ENCODE measurements around the gene PDSS2.

PDSS2 gene

GRCh38 chr6:107340881-107341280, 118.5 kb downstream of the PDSS2 start:
- Histone ChIP-seq H3K9me3 (ENCODE audit: control extremely low read depth in 1 of 5, control insufficient read depth in 4 of 5, insufficient read depth in 2 of 5, low read depth in 1 of 5, low read length in 4 of 5) (no peaks in the 10 kb centered on the region), H3K27ac (ENCODE audit: insufficient read depth in 1 of 2, low read depth in 1 of 2, low read length in 2 of 2, poor library complexity in 1 of 2, severe bottlenecking in 2 of 2) (no peak overlapping the region), H3K36me3 (ENCODE audit: control insufficient read depth in 4 of 4, insufficient read depth in 4 of 4, low read length in 3 of 4) (no peaks in the 10 kb centered on the region), H3K4me1 (ENCODE audit: control extremely low read depth in 1 of 4, control insufficient read depth in 4 of 4, insufficient read depth in 4 of 4, low read length in 3 of 4) (peaks cover 0 to 15% (median 5%) of the 10 kb centered on the region in 4 experiments), H3K27me3 (replicated peaks in 2 of 5; ENCODE audit: control insufficient read depth in 4 of 5, insufficient read depth in 5 of 5, low read length in 4 of 5) (no peaks in the 10 kb centered on the region), H3K4me3 (ENCODE audit: control insufficient read depth in 1 of 7, extremely low read depth in 1 of 7, insufficient read depth in 4 of 7, low read depth in 2 of 7, low read length in 6 of 7) (no peak overlapping the region)
- POLR2A ChIA-PET = no interaction called here
- WGBS (ENCODE audit: insufficient coverage) = 100% methylated on average over 1 of the region's 1 CpG
- CTCF ChIA-PET = interaction anchor here (1.0 to 1.1 kb wide), 3 partner anchors 13 to 23 kb away, joined by 3 to 4 read pairs (median 4); no protein-coding TSS in a partner anchor
- DNase-seq = no peak

- Histone ChIP-seq H3K27me3 (replicated peaks in 2 of 5; ENCODE audit: control insufficient read depth in 4 of 5, insufficient read depth in 5 of 5, low read length in 4 of 5) (no peaks in the 10 kb centered on the region), H3K4me1 (ENCODE audit: control extremely low read depth in 1 of 4, control insufficient read depth in 4 of 4, insufficient read depth in 4 of 4, low read length in 3 of 4) (no peaks in the 10 kb centered on the region), H3K36me3 (ENCODE audit: control insufficient read depth in 4 of 4, insufficient read depth in 4 of 4, low read length in 3 of 4) (peaks cover 0 to 2% (median 0%) of the 10 kb centered on the region in 4 experiments), H3K9me3 (ENCODE audit: control extremely low read depth in 1 of 5, control insufficient read depth in 4 of 5, insufficient read depth in 2 of 5, low read depth in 1 of 5, low read length in 4 of 5) (no peaks in the 10 kb centered on the region), H3K4me3 (ENCODE audit: control insufficient read depth in 1 of 7, extremely low read depth in 1 of 7, insufficient read depth in 4 of 7, low read depth in 2 of 7, low read length in 6 of 7) (no peak overlapping the region), H3K27ac (ENCODE audit: insufficient read depth in 1 of 2, low read depth in 1 of 2, low read length in 2 of 2, poor library complexity in 1 of 2, severe bottlenecking in 2 of 2) (no peak overlapping the region)
- ChIA-PET POLR2A (no interaction called here), CTCF (no interaction called here)
- DNase-seq = no peak
Observed at GRCh38 chr6:107337191-107337741, 122.1 kb downstream of the PDSS2 start.

GRCh38 chr6:107334026-107334425, 125.3 kb downstream of the PDSS2 start:
- Histone ChIP-seq H3K36me3 (ENCODE audit: control insufficient read depth in 4 of 4, insufficient read depth in 4 of 4, low read length in 3 of 4) (peaks cover 0 to 2% (median 0%) of the 10 kb centered on the region in 4 experiments), H3K9me3 (ENCODE audit: control extremely low read depth in 1 of 5, control insufficient read depth in 4 of 5, insufficient read depth in 2 of 5, low read depth in 1 of 5, low read length in 4 of 5) (no peaks in the 10 kb centered on the region), H3K4me3 (ENCODE audit: control insufficient read depth in 1 of 7, extremely low read depth in 1 of 7, insufficient read depth in 4 of 7, low read depth in 2 of 7, low read length in 6 of 7) (no peak overlapping the region), H3K27ac (ENCODE audit: insufficient read depth in 1 of 2, low read depth in 1 of 2, low read length in 2 of 2, poor library complexity in 1 of 2, severe bottlenecking in 2 of 2) (no peak overlapping the region), H3K27me3 (replicated peaks in 2 of 5; ENCODE audit: control insufficient read depth in 4 of 5, insufficient read depth in 5 of 5, low read length in 4 of 5) (no peaks in the 10 kb centered on the region), H3K4me1 (ENCODE audit: control extremely low read depth in 1 of 4, control insufficient read depth in 4 of 4, insufficient read depth in 4 of 4, low read length in 3 of 4) (no peaks in the 10 kb centered on the region)
- 90% methylated on average over 2 of the region's 3 CpGs for WGBS (ENCODE audit: insufficient coverage)
- DNase-seq = no peak
- ChIA-PET POLR2A (interaction anchor here (0.6 kb wide), 1 partner anchor 386 kb away, joined by 4 read pairs; no protein-coding TSS in a partner anchor), CTCF (no interaction called here)

GRCh38 chr6:107333491-107333890, 125.9 kb downstream of the PDSS2 start:
- 100% methylated on average over 1 of the region's 2 CpGs for WGBS (ENCODE audit: insufficient coverage)
- CTCF ChIA-PET = no interaction called here
- no peaks in the 10 kb centered on the region for H3K4me1 ChIP-seq (ENCODE audit: control extremely low read depth in 1 of 4, control insufficient read depth in 4 of 4, insufficient read depth in 4 of 4, low read length in 3 of 4)

GRCh38 chr6:107331409-107332386, 127.7 kb downstream of the PDSS2 start:
- ChIA-PET POLR2A (no interaction called here), CTCF (interaction anchor here (1.5 kb wide), 1 partner anchor 13 kb away, joined by 3 read pairs; no protein-coding TSS in a partner anchor)
- no peak for DNase-seq
- H3K4me3 ChIP-seq (ENCODE audit: control insufficient read depth in 1 of 7, extremely low read depth in 1 of 7, insufficient read depth in 4 of 7, low read depth in 2 of 7, low read length in 6 of 7) = no peak overlapping the region
- WGBS (ENCODE audit: insufficient coverage) = 100% methylated on average over 4 of the region's 5 CpGs
- H3K9me3 ChIP-seq (ENCODE audit: control extremely low read depth in 1 of 5, control insufficient read depth in 4 of 5, insufficient read depth in 2 of 5, low read depth in 1 of 5, low read length in 4 of 5) = no peaks in the 10 kb centered on the region
- no peak overlapping the region for H3K27ac ChIP-seq (ENCODE audit: insufficient read depth in 1 of 2, low read depth in 1 of 2, low read length in 2 of 2, poor library complexity in 1 of 2, severe bottlenecking in 2 of 2)
- H3K4me1 ChIP-seq (ENCODE audit: control extremely low read depth in 1 of 4, control insufficient read depth in 4 of 4, insufficient read depth in 4 of 4, low read length in 3 of 4) = no peaks in the 10 kb centered on the region
- peaks cover 0 to 2% (median 0%) of the 10 kb centered on the region in 4 experiments for H3K36me3 ChIP-seq (ENCODE audit: control insufficient read depth in 4 of 4, insufficient read depth in 4 of 4, low read length in 3 of 4)
- no peaks in the 10 kb centered on the region for H3K27me3 ChIP-seq (replicated peaks in 2 of 5; ENCODE audit: control insufficient read depth in 4 of 5, insufficient read depth in 5 of 5, low read length in 4 of 5)

More at GRCh38 chr6:107333491-107333890, 125.9 kb downstream of the PDSS2 start:
- no peaks in the 10 kb centered on the region for H3K9me3 ChIP-seq (ENCODE audit: control extremely low read depth in 1 of 5, control insufficient read depth in 4 of 5, insufficient read depth in 2 of 5, low read depth in 1 of 5, low read length in 4 of 5)
- DNase-seq = no peak
- H3K27ac ChIP-seq (ENCODE audit: insufficient read depth in 1 of 2, low read depth in 1 of 2, low read length in 2 of 2, poor library complexity in 1 of 2, severe bottlenecking in 2 of 2) = no peak overlapping the region
- POLR2A ChIA-PET = no interaction called here
- no peak overlapping the region for H3K4me3 ChIP-seq (ENCODE audit: control insufficient read depth in 1 of 7, extremely low read depth in 1 of 7, insufficient read depth in 4 of 7, low read depth in 2 of 7, low read length in 6 of 7)
- peaks cover 0 to 2% (median 0%) of the 10 kb centered on the region in 4 experiments for H3K36me3 ChIP-seq (ENCODE audit: control insufficient read depth in 4 of 4, insufficient read depth in 4 of 4, low read length in 3 of 4)
- H3K27me3 ChIP-seq (replicated peaks in 2 of 5; ENCODE audit: control insufficient read depth in 4 of 5, insufficient read depth in 5 of 5, low read length in 4 of 5) = no peaks in the 10 kb centered on the region

GRCh38 chr6:107330168-107330567, 129.2 kb downstream of the PDSS2 start:
- WGBS (ENCODE audit: insufficient coverage) = no CpG with 5 or more reads among the region's 4 CpGs
- Histone ChIP-seq H3K9me3 (ENCODE audit: control extremely low read depth in 1 of 5, control insufficient read depth in 4 of 5, insufficient read depth in 2 of 5, low read depth in 1 of 5, low read length in 4 of 5) (no peaks in the 10 kb centered on the region), H3K4me1 (ENCODE audit: control extremely low read depth in 1 of 4, control insufficient read depth in 4 of 4, insufficient read depth in 4 of 4, low read length in 3 of 4) (no peaks in the 10 kb centered on the region), H3K36me3 (ENCODE audit: control insufficient read depth in 4 of 4, insufficient read depth in 4 of 4, low read length in 3 of 4) (peaks cover 0 to 2% (median 0%) of the 10 kb centered on the region in 4 experiments), H3K27me3 (replicated peaks in 2 of 5; ENCODE audit: control insufficient read depth in 4 of 5, insufficient read depth in 5 of 5, low read length in 4 of 5) (no peaks in the 10 kb centered on the region), H3K4me3 (ENCODE audit: control insufficient read depth in 1 of 7, extremely low read depth in 1 of 7, insufficient read depth in 4 of 7, low read depth in 2 of 7, low read length in 6 of 7) (no peak overlapping the region), H3K27ac (ENCODE audit: insufficient read depth in 1 of 2, low read depth in 1 of 2, low read length in 2 of 2, poor library complexity in 1 of 2, severe bottlenecking in 2 of 2) (no peak overlapping the region)
- no peak for DNase-seq
- CTCF ChIA-PET = no interaction called here
- POLR2A ChIA-PET = interaction anchor here (0.8 kb wide), 1 partner anchor 93 kb away, joined by 3 read pairs; no protein-coding TSS in a partner anchor

Measured in common myeloid progenitor, CD34-positive (primary cell).